Suprapubic skin (tissue), 3 donors: ENCODE data around the gene SLC2A10.

ENCODE experiments used
- CTCF ChIP-seq, 2 donors: fragments of 200-600 bp in 1 of 2; fragments of 450-650 bp in 1 of 2; sonication (generic) in 1 of 2; IDR thresholded peaks; one replicate each; pipeline ENCODE4 v1.5.1; 2016 to 2019; ENCODE audit warnings: antibody characterized with exemption in 2 of 2, mild to moderate bottlenecking in 1 of 2, moderate library complexity in 1 of 2
- POLR2A ChIP-seq, 2 donors: fragments of 450-650 bp; IDR thresholded peaks; one replicate each; pipeline ENCODE4 v1.6.1; 2017; ENCODE audit warnings: antibody characterized with exemption in 2 of 2, mild to moderate bottlenecking in 2 of 2, moderate library complexity in 2 of 2

DNA sequence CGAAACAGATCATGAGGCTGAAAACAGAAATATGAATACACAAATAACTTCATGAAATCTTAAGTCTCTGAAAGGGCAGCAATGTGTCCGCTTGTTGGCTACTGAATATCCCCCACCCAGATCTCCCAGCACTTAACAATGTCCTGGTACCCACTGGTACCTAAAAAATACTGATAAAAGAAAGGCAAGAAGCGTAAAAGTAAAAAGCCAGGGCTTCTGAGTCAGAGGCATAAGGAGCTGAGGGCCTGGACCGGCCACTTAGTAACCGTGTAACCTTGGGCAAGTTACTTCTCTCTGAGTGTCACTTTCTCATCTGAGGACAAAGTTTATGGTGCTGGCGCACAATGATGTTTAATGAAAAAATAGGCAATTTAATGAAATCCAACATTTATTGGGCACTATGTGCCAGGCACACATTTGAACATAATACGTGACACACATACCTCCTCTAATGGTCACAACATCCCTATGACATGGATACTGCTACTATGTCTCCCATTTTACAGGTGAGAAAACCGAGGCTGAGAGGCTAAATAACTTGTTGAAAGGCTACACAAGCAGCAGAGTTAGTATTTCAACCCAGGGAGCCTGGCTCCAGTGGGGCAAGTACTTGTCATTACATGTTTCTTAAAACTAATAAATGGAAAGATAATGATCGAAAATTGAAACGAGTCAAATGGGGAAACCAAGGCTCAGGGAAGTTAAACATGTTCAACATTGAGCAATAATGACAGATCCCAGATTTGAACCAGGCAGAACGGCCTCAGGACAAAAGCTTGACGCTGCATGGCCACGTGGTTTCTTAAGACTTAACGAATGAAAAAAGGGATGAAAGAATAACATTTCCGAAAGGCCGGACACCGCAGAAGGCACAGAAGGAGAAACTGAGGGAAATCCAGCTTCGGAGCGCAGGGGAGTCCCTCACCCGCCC, 21.0 kb upstream of the SLC2A10 start:
- TF ChIP-seq CTCF (IDR thresholded peaks at IDR 0.05) (no peak), POLR2A (IDR thresholded peaks at IDR 0.05) (no peak)
